AG04449 (cell line): ENCODE results near the gene OTOS.

Experiments used
- CTCF ChIA-PET: fragments of 350-600 bp; formaldehyde crosslinking; extraction: SDS; loops from one replicate; lab custom pipeline; 2021; ENCODE audit warnings: antibody characterized with exemption; lab: Yijun Ruan, JAX
- POLR2A ChIA-PET: fragments of 400-600, 350-600 bp; formaldehyde crosslinking; extraction: SDS; loops from one replicate; lab custom pipeline; 2020; ENCODE audit warnings: antibody characterized with exemption, inconsistent platforms; lab: Yijun Ruan, JAX
- DNase-seq: peaks from one replicate; pipeline ENCODE4 v3.0.0-alpha.2; 2010; ENCODE audit warnings: low read depth, low spot score
- H3K4me3 ChIP-seq: 2 replicates; pipeline ENCODE4 v1.5.1; 2011; ENCODE audit warnings: low read depth, mild to moderate bottlenecking, control low read depth, low read length
- TF ChIP-seq, protein P1 (sequence below): IDR thresholded peaks from one replicate; pipeline ENCODE4 v1.5.1; 2011; ENCODE audit warnings: mild to moderate bottlenecking, moderate library complexity, low read length, control low read depth, inconsistent platforms; ENCODE audit not compliant: insufficient read depth; ENCODE audit errors: missing control alignments

Gene OTOS

DNA sequence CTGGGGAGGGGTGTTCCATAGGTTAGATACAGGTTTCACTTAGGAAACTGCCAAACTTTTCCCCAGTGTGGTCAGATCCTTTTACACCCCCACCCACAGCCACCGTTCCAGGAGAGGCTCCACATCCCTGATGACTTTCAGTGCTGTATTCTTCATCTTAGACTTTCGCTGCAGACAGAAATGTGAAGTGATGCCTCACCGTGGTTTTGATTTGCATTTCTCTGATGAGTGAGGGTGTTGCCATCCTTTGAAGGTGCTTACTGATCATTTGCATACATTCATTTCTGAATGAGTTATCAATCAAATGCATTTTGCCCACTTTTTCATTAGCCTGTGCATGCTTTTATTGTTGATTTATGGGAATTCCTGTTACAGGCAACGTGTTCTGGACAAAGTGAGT lies 19.3 kb downstream of the OTOS start:
- no peak for DNase-seq
- TF ChIP-seq, protein P1, sequence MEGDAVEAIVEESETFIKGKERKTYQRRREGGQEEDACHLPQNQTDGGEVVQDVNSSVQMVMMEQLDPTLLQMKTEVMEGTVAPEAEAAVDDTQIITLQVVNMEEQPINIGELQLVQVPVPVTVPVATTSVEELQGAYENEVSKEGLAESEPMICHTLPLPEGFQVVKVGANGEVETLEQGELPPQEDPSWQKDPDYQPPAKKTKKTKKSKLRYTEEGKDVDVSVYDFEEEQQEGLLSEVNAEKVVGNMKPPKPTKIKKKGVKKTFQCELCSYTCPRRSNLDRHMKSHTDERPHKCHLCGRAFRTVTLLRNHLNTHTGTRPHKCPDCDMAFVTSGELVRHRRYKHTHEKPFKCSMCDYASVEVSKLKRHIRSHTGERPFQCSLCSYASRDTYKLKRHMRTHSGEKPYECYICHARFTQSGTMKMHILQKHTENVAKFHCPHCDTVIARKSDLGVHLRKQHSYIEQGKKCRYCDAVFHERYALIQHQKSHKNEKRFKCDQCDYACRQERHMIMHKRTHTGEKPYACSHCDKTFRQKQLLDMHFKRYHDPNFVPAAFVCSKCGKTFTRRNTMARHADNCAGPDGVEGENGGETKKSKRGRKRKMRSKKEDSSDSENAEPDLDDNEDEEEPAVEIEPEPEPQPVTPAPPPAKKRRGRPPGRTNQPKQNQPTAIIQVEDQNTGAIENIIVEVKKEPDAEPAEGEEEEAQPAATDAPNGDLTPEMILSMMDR = no peak
- CTCF ChIA-PET = no interaction called here
- H3K4me3 ChIP-seq = no peak overlapping the region
- POLR2A ChIA-PET = no interaction called here

DNA sequence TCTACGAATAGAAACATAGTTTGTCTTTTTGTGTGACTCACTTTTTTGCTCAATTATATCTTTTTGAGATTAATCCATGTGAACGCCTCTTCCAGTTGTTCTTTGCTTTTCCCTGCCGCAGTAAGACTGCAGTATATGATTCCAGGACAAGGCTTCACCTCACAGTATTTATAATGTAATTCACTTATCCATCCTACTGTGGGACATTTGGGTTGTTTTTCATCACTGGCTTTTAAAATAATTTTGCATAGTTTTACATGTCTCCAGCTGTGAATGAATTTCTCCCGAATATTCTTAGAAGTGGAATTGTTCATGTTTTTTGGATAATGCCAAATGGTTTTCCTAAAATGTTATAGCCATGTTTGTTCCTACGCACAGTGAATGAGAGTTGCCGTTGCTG lies 26.2 kb downstream of the OTOS start:
- ChIA-PET POLR2A (no interaction called here), CTCF (interaction anchor here (1.3 kb wide), 1 partner anchor 53 kb away, joined by 6 read pairs; no protein-coding TSS in a partner anchor)
- TF ChIP-seq, protein P1 = no peak
- no peak for DNase-seq
- no peak overlapping the region for H3K4me3 ChIP-seq

DNA sequence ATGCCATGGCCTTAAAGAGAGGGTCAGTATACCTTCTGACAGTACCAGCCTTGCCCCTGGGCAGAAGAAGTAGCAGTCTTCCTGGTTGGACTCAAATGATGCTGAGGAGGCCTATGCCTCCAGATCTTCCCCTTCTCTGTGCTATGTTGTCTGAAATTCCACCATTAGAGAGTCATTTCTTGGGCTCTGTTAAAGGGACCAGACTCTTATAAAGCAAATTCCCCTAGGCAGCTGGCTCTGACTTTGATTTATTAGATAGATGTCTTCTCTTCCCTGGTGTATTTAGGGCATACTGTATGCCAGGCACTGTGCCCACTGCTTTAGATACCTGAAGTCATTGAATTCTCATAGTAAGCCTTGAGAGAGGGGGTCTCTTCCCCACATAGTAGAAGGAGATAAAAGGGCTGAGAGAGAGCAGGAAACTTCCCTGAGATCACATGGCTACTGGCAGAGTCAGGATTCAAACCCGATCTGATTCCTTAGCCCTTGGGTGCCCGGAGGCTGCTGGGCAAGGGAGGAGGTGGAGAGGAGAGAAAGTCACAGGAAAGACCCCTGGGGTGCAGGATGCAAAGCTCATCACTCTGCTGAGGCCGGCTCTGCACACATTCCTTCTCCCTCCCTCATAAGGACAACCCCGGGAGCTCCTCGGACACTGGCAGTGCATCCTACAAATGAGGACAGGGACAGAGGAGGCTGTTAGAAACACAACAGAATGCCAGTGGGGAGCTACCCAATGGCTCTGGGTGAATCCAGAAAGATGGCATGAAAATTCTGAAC lies 27.4 kb downstream of the OTOS start:
- CTCF ChIA-PET = interaction anchor here (1.2 kb wide), 1 partner anchor 29 kb away, joined by 3 read pairs; no protein-coding TSS in a partner anchor
- H3K4me3 ChIP-seq = no peak overlapping the region
- TF ChIP-seq, protein P1 = no peak
- POLR2A ChIA-PET = no interaction called here
- DNase-seq = no peak

DNA sequence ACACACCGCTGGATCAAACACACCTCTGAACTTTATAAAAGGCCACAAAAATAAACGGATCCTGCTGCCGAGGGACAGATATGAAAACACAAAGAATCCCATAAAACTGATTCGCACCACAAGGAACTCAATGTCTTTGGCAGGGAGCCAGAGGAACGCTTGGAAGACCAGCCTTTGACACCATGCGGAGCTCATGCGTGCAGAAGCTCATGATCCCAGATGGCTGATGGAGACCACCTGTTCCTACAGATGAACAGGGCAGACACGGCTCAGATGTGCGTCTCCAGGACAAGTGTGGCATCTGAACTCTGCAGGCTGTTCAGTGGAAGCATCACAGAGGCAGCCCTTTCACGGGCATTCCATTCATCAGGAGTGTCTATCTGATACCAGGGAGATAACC lies 29.2 kb downstream of the OTOS start:
- ChIA-PET CTCF (no interaction called here), POLR2A (no interaction called here)
- DNase-seq = no peak
- TF ChIP-seq, protein P1 = no peak
- H3K4me3 ChIP-seq = no peak overlapping the region

DNA sequence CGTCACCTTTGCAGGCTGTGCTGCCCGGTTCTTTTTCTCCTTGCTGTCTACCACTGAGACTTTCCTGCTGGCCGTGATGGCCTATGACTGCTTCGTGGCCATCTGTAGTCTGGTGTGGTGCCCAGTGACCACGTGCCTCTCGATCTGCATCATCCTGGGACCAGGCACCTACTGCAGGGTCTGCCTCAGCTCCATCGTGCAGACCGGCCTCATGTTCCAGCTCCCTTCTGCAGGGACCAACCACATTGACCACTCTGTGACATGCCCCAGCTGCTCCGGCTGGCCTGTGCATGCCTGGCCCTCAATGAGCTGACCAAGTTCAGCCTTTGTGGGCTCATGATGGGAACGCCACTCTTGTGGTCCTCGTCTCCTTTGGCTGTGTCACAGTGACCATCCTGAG lies 31.1 kb downstream of the OTOS start:
- ChIA-PET POLR2A (no interaction called here), CTCF (no interaction called here)
- H3K4me3 ChIP-seq = no peak overlapping the region
- TF ChIP-seq, protein P1 = no peak
- DNase-seq = no peak

DNA sequence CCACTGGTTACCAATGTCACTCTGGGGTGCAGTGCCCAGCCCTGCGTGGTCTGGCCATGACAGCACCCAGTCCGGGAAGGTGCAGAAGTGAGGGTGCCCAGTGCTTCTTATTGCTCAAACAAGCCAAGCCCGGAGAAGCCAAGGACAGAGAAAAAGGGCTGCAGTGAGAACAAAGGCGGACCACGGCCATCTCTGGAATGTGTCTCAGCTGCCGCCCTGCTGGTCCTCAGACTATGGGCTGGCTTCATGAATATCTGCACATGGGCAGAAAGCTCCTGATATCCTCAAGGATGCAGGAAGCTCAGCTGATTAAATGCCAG lies 33.0 kb downstream of the OTOS start:
- no peak for DNase-seq
- ChIA-PET CTCF (no interaction called here), POLR2A (no interaction called here)
- TF ChIP-seq, protein P1 = no peak
- no peak overlapping the region for H3K4me3 ChIP-seq
